OCI-LY7 (cell line): ENCODE measurements around the gene PSENEN. TPM values are rescaled to one million over a fixed set of nuclear protein-coding genes. Genes with fewer than 3 reads are reported as not detected.

ENCODE experiments used
- BruUV-seq: library from RNA; stranded (reverse); fragments of 400-500 nt; replicated peaks from 2 replicates; lab custom pipeline; 2021; lab: Mats Ljungman, UMichigan
- CTCF ChIA-PET: fragments of 300-600 bp; sonication (Branson Sonifier 250); formaldehyde crosslinking; loops from one replicate; lab custom pipeline; 2022; ENCODE audit warnings: antibody characterized with exemption; ENCODE audit not compliant: unreplicated experiment; lab: Charles Lee
- POLR2A ChIA-PET: fragments of 300-600 bp; sonication (Branson Sonifier 250); formaldehyde crosslinking; loops from one replicate; lab custom pipeline; 2022; ENCODE audit warnings: antibody characterized with exemption; lab: Charles Lee
- DNase-seq: peaks from one replicate; pipeline ENCODE4 v3.0.0-alpha.2; 2015; ENCODE audit warnings: low spot score
- H2AFZ ChIP-seq: fragments of 200-600 bp; sonication (generic), shearing (Covaris generic); 2 replicates; pipeline ENCODE4 v1.6.1; 2014; ENCODE audit warnings: mild to moderate bottlenecking, antibody characterized with exemption, low read length, moderate library complexity
- H3K27ac ChIP-seq: fragments of 200-600 bp; sonication (generic); 2 replicates; pipeline ENCODE4 v1.5.1; 2014; ENCODE audit warnings: mixed run types, low read depth, mild to moderate bottlenecking, moderate library complexity, low read length, inconsistent platforms; ENCODE audit not compliant: poor library complexity, severe bottlenecking
- H3K36me3 ChIP-seq: fragments of 200-600 bp; sonication (generic); 2 replicates; pipeline ENCODE4 v1.6.1; 2014; ENCODE audit warnings: mild to moderate bottlenecking, antibody characterized with exemption, low read length, moderate library complexity, mixed read lengths; ENCODE audit not compliant: insufficient read depth
- H3K4me1 ChIP-seq: fragments of 200-600 bp; sonication (generic); 2 replicates; pipeline ENCODE4 v1.5.1; 2014; ENCODE audit warnings: mild to moderate bottlenecking, low read length; ENCODE audit not compliant: insufficient read depth, poor library complexity, severe bottlenecking
- H3K4me2 ChIP-seq: fragments of 200-600 bp; sonication (generic); 2 replicates; pipeline ENCODE4 v1.6.1; 2014; ENCODE audit warnings: mild to moderate bottlenecking, low read length
- H3K4me3 ChIP-seq: fragments of 200-600 bp; sonication (generic); 2 replicates; pipeline ENCODE4 v1.5.1; 2014; ENCODE audit warnings: mild to moderate bottlenecking, low read depth, low read length; ENCODE audit not compliant: poor library complexity, severe bottlenecking
- H3K79me2 ChIP-seq: fragments of 200-600 bp; sonication (generic); 2 replicates; pipeline ENCODE4 v1.6.1; 2016; ENCODE audit warnings: low read depth, mild to moderate bottlenecking, low read length, moderate library complexity, mixed read lengths; ENCODE audit not compliant: insufficient read depth
- H3K9me2 ChIP-seq: fragments of 200-600 bp; sonication (generic); 2 replicates; pipeline ENCODE4 v1.6.1; 2016; ENCODE audit warnings: mild to moderate bottlenecking, low read length, mixed read lengths; ENCODE audit not compliant: insufficient read depth
- H3K9me3 ChIP-seq: fragments of 200-600 bp; sonication (generic); 2 replicates; pipeline ENCODE4 v1.6.1; 2014; ENCODE audit warnings: mild to moderate bottlenecking, mixed run types, low read length, mixed read lengths
- H4K20me1 ChIP-seq: fragments of 200-600 bp; sonication (generic); 2 replicates; pipeline ENCODE4 v1.6.1; 2014; ENCODE audit warnings: mild to moderate bottlenecking, antibody characterized with exemption, low read length, moderate library complexity, mixed read lengths; ENCODE audit not compliant: insufficient read depth
- EZH2phosphoT487 ChIP-seq: fragments of 200-600 bp; sonication (generic); IDR thresholded peaks from 2 replicates; pipeline ENCODE4 v1.6.1; 2018; ENCODE audit warnings: low read depth, borderline replicate concordance, mild to moderate bottlenecking, mixed run types, antibody characterized with exemption, low read length, moderate library complexity, mixed read lengths
- intact Hi-C: fragments of 100-400 bp; cut with micrococcal nuclease; formaldehyde crosslinking; loops from one replicate; pipeline ENCODE4 v1.10.0; 2022; ENCODE audit not compliant: unreplicated experiment
- total RNA-seq, 2 experiments: library from RNA; depleted of rRNA in 1 of 2; stranded (reverse); fragments of >200 nt in 1 of 2; shearing (Covaris generic) in 1 of 2; gene quantifications; 2 replicates each; pipeline ENCODE4 v1.2.3, GENCODE V29; 2014 to 2022
- TF ChIP-seq, protein P1 (sequence below): fragments of 200-600 bp; sonication (generic); conservative IDR thresholded peaks from 2 replicates; pipeline ENCODE4 v1.5.1; 2014; ENCODE audit warnings: mild to moderate bottlenecking, antibody characterized with exemption, low read length, moderate library complexity, mixed read lengths

Gene PSENEN
- total RNA-seq, 2 experiments from 2014 or later, result 25.7 to 51.0 TPM

DNA sequence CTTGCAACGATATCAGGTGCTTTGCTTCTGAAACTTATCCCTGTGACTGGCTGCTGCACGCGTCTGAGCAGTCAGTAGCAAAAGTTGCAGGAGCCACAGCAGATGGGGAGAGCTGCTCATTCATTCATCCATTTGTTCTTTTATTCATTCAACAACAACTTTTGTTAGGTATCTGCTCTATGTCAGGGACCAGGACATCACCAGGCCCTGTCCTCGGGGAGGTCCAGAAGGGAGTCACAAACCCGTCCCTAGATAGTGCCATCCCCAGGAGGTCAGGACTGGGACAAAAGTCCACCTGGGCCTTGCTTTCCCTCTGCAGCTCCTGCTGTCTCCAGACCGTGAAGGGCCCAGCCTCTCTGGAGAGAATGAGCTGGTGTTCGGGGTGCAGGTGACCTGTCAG lies 32.5 kb downstream of the PSENEN start:
- Histone ChIP-seq H3K36me3 (peaks cover 5% of the 10 kb centered on the region; the same call in 1 of the 2 replicates), H3K27ac (no peak overlapping the region), H3K4me2 (no peak overlapping the region), H3K9me2 (no peaks in the 10 kb centered on the region), H3K4me1 (peaks cover 19% of the 10 kb centered on the region), H3K9me3 (no peaks in the 10 kb centered on the region), H3K4me3 (no peak overlapping the region), H3K79me2 (no peaks in the 10 kb centered on the region), H4K20me1 (no peaks in the 10 kb centered on the region), H2AFZ (no peak overlapping the region)
- ChIA-PET POLR2A (no interaction called here), CTCF (interaction anchor here (0.5 kb wide), 1 partner anchor 83 kb away, joined by 5 read pairs; no protein-coding TSS in a partner anchor)
- no peak for TF ChIP-seq EZH2phosphoT487
- TF ChIP-seq, protein P1, sequence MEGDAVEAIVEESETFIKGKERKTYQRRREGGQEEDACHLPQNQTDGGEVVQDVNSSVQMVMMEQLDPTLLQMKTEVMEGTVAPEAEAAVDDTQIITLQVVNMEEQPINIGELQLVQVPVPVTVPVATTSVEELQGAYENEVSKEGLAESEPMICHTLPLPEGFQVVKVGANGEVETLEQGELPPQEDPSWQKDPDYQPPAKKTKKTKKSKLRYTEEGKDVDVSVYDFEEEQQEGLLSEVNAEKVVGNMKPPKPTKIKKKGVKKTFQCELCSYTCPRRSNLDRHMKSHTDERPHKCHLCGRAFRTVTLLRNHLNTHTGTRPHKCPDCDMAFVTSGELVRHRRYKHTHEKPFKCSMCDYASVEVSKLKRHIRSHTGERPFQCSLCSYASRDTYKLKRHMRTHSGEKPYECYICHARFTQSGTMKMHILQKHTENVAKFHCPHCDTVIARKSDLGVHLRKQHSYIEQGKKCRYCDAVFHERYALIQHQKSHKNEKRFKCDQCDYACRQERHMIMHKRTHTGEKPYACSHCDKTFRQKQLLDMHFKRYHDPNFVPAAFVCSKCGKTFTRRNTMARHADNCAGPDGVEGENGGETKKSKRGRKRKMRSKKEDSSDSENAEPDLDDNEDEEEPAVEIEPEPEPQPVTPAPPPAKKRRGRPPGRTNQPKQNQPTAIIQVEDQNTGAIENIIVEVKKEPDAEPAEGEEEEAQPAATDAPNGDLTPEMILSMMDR, result no peak
- DNase-seq, result no peak
- intact Hi-C loops, result no loop called here
- no TSS peak for BruUV-seq

- no peak overlapping the region for H3K27ac ChIP-seq
- H3K36me3 ChIP-seq, result peaks cover 5% of the 10 kb centered on the region; the same call in 1 of the 2 replicates
- H3K4me3 ChIP-seq, result no peak overlapping the region
- H2AFZ ChIP-seq, result no peak overlapping the region
- no peaks in the 10 kb centered on the region for H3K79me2 ChIP-seq
- intact Hi-C loops, result no loop called here
- H3K4me2 ChIP-seq, result no peak overlapping the region
- peaks cover 19% of the 10 kb centered on the region for H3K4me1 ChIP-seq
- no peaks in the 10 kb centered on the region for H4K20me1 ChIP-seq
- H3K9me2 ChIP-seq, result no peaks in the 10 kb centered on the region
- DNase-seq, result no peak
- TF ChIP-seq, protein P1, result no peak
- TF ChIP-seq EZH2phosphoT487, result no peak
- ChIA-PET CTCF (no interaction called here), POLR2A (no interaction called here)
- no TSS peak for BruUV-seq
- no peaks in the 10 kb centered on the region for H3K9me3 ChIP-seq
These were observed 33.6 kb downstream of the PSENEN start for GRCh38 chr19:35779033-35779432.

DNA sequence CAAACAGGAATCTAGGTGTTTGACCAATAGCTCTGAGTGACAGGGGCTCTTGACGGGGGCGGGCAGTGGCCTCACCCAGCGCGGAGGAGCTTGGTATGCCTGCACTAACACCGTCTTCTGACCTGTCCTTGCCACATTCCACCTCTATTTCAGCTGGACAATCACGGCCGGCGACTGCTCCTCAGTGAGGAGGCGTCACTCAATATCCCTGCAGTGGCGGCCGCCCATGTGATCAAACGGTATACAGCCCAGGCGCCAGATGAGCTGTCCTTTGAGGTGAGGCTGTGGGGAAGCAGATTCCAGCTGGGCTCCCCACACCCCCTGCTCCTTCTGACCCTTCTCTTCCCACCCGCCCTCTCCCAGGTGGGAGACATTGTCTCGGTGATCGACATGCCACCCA lies 34.6 kb downstream of the PSENEN start:
- intact Hi-C loops, result no loop called here
- H4K20me1 ChIP-seq, result no peaks in the 10 kb centered on the region
- H3K9me2 ChIP-seq, result no peaks in the 10 kb centered on the region
- no peak overlapping the region for H3K4me2 ChIP-seq
- DNase-seq, result no peak
- H3K79me2 ChIP-seq, result no peaks in the 10 kb centered on the region
- ChIA-PET POLR2A (no interaction called here), CTCF (no interaction called here)
- no peak overlapping the region for H3K27ac ChIP-seq
- no TSS peak for BruUV-seq
- no peaks in the 10 kb centered on the region for H3K9me3 ChIP-seq
- H3K4me3 ChIP-seq, result no peak overlapping the region
- H3K36me3 ChIP-seq, result peaks cover 5% of the 10 kb centered on the region; the same call in 1 of the 2 replicates
- no peak overlapping the region for H2AFZ ChIP-seq
- TF ChIP-seq EZH2phosphoT487, result no peak
- TF ChIP-seq, protein P1, result no peak
- H3K4me1 ChIP-seq, result peaks cover 10% of the 10 kb centered on the region
